ENCODE measurements around the gene ARPC1B.
"Not testable (repeated sequence)": the region's sequence is repeated elsewhere in the genome, so short reads cannot be mapped to it uniquely, and the experiment has no call there.

ARPC1B gene

DNA sequence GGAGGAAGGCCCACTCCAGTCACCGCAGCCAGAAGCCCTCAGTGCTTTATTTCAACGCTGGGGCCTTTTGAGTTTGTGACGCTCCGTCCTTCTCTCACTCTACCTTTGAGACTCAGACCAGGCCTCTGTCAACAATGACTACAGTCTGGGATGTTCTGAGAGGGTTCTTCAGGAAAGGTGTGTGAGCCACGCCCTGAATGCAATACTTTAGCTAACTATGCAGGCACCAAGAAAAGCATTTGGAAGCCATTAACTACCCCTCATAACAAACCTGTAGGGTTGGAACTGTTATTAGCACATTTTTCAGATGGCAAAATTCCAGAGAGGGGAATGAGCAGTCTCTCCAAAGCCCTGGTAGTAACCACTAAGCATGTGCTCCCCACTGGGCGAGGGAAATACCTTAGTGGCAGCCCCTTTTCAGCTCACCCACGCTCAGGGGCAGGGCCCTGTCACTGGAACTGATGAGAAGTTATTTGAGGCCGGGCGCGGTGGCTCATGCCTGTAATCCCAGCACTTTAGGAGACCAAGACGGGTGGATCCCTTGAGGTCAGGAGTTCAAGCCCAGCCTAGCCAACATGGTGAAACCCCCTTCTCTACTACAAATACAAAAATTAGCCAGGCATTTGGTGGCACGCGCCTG lies 5.7 kb upstream of the ARPC1B start:
- no peak for DNase-seq (ENCODE audit: low read depth in 2 of 2)

DNA sequence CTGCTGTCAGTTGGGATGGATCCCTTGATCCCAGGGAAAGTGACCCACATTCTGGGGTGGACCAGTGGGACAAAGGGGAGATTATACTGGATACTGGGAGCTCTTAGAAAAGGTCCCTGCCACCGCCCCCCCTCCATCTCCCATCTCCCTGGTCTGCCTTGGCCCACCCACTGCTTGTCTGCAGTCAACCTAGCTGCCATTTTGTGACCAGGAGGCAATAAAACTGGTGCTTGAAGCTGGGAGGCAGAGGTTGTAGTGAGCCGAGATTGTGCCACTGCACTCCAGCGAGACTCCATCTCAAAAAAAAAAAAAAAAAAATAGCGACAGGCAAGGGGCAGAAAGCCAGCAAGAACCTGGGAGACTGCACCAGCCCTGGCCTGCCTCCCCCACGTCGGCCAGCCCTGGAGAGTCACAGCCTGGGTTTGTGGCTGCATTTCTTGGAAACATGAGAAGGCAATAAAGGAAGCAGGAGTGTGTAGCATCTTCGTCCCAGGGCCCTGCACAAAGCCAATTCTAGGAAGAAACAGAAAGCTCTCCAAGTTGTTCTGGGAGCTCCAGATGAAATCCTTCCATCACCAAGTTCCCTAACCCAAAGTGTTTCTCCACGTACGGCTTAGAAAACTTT lies 4.7 kb upstream of the ARPC1B start:
- DNase-seq (ENCODE audit: low read depth in 2 of 2): no peak

DNA sequence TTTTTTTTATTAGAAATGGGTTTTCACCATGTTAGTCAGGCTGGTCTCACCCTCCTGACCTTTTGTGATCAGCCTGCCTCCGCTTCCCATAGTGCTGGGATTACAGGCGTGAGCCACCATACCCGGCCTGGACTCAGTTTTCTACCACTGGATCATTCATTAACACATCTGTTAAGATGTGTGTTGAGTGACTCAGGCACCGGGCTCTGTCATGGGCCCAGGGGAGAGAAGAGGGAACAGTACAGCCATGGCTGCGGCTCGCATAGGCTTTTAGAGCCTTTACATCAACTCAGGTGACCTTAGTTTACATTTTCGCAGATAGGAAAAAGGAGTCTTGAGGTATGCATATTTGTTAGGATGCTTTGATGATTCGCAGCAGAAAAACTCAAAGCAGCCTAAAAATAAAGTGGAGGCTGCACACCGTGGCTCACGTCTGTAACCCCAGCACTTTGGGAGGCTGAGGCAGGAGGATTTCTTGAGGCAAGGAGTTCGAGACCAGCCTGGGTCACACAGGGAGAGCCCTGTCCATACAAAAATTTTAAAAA lies 3.1 kb upstream of the ARPC1B start:
- DNase-seq (ENCODE audit: low read depth in 2 of 2): no peak

DNA sequence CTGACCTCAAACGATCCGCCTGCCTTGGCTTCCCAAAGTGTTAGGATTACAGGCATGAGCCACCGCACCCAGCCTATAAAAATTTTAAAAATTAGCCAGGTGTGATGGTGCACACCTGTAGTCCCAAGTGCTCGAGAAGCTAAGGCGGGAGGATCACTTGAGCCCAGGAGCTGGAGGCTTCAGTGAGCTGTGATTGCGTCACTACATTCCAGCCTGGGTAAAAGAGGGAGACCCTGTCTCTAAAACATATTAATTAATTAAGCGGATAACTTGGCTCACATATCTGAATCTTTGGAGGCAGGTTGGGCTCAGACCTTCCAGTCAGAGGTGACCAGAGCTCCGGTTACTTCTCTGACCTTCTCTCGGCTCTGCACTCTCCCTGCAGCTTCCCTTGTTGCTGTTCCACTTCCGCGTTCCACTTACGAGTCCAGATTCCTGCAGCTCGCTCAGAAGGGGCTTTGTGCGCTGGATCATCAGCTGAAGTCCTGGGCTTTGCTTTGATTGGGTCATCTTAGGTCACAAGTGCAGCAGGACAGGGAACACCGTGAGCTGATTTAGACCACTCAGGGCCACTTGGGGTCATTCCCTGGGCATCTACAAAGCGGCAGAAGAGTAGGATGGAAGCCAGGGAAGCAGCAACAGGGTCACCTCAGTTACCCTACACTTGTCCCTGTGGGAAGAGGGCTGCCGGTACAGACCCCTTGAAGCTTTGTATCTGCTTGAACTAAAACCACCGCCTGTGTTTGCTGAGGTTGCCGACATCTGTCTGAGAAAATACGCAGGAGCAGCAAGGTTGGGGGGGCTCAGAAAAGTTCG lies 2.0 kb upstream of the ARPC1B start:
- DNase-seq (ENCODE audit: low read depth in 2 of 2): no peak

DNA sequence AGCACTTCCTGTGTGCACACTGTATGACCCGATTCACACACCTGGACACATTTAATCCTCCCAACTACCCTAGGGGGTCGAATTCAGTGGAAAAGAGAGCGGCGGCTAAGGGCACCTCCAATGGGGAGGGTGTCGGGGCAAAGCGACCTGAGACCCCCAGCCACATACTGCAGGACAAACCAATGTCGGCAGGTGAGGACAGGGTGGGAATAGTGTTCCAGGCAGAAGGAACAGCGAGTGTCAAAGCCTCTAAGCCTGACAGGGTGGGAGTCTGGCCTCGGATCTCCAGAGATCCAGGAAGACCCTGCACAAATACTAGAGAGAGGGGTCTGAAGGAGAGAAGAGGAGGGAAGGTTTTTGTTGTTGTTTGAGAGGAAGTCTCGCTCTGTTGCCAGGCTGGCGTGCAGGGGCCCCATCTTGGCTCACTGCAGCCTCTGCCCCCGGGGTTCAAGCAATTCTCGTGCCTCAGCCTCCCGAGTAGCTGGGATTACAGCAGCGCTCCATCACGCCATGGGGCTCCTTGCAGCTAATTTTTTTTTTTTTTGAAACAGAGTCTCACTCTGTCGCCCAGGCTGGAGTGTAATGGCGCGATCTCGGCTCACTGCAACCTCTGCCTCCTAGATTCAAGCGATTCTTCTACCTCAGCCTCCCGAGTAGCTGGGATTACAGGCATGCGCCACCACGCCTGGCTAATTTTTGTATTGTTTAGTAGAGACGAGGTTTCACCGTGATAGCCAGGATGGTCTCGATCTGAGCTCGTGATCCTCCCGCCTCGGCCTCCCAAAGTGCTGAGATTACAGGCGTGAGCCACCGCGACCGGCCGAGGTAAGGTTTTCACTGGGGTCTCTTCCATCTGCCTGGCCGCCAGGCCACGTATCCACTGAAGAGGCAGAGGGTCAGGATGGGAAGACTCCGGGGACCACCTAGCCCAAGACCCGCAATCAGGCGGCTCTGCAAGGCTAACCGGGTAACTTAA lies 1.2 kb upstream of the ARPC1B start:
- no peak for DNase-seq (ENCODE audit: low read depth in 2 of 2)

DNA sequence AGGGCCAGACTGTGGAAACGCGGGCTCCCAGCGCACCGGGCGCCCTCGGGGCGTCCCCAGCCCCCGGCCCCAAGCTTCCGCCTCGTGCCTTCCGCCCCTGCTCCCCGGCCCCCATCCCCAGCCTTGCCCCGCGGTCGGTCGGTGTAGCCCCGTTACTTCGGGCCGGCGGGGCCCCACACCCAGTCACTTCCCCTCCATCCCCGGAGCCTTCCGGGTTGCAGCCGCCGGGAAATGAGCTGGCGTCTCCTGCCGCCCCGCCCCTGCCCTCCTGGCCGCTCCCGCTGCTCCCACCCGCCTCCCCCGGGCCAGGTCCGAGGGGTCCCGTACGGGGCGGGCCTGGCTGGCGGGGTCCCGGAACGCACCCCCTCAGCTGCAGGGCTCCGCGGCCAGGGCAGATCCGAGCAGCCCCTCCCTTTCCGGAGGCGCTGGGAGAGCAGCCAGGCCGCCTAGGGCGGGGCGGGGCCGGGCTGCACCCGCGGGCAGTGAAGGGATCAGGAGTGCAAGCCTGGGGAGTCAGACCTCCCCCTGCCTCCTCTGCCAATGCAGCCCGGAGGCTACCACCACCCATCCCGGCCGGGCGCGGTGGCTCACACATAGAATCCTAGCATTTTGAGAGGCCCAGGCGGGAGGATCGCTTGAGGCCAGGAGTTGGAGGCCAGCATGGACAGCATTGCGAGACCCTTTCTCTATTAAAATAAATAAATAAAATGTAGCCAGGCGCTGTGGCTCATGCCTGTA lies 709 bp downstream of the ARPC1B start:
- no peak for DNase-seq (ENCODE audit: low read depth in 2 of 2)

DNA sequence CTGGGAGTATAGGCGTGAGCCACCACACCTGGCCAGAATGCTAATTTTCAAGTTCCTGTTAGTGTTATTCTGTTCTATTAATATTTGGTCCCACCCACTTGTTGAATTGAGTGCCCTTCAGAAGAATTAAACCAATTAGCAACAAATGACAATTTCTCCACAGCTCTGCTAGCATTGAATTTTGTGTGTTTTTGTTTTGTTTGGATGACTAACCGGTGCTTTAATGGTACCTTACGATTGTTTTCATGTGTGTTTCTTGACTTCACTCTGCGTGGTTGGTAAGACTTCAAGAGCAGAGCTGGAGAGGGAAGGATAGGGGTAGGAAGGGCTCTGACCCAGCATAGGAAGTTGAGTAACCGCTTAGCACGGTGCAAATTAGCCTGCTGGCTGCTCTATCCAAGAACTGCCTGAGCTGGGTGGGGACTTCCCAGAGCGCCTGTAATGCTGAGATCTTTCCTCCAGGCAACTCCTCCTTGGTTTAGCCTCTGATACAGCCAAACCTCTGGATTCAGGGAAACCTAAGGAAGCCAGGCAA lies 4.6 kb downstream of the ARPC1B start:
- no peak for DNase-seq (ENCODE audit: low read depth in 2 of 2)

DNA sequence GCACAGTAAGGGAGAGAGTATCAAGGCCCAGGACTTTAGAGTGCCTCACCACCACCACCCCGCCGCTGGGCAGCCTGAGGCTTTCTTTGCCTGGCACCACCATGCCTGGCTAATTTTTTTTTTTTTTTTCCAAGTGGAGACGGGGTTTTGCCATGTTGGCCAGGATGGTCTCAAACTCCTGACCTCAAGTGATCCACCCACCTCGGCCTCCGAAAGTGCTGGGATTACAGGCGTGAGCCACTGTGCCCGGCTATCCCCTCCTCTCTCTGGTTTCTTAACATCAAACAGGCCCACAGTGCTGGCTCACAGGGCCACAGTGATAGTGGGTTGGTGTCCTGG lies 5.1 kb downstream of the ARPC1B start:
- DNase-seq (ENCODE audit: low read depth in 2 of 2): not testable (repeated sequence)

DNA sequence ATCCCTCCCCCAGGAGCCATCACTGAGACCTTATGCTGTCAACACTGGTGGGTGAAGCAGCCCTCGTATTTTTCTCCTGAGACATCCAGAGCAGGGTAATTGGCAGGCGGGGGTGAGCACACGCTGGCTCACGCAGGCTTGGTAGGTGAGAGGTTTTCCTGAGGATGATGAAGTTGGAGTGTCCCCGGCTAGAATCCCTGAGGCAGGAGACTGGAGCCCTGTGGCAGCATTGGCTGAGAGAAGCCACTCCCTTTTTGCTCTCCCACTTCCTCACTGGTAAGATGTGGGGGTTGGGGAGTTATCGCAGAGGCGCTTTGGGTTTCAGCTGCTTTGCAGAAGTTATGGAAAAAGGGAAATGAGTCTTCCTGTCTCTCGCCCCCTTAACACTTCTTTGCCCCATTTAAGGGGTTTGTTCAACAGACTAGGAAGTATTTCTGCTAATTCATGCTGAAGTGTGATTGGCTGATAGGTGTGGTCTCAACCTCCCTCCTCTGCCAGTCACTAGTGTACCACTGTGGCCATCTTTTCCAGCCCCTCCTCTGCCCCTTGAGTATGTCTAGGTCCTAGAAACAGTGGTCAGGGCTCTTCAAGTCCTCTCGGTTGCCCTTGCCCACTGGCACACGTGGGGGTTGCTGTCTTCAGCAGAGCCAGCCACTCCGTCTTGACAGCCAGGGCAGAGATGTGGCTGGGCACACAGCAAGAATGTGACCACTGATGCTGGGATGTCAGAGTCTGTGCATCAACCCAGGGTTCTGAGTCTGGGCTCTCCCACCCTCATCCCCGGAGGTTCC lies 5.7 kb downstream of the ARPC1B start:
- no peak for DNase-seq (ENCODE audit: low read depth in 2 of 2)

DNA sequence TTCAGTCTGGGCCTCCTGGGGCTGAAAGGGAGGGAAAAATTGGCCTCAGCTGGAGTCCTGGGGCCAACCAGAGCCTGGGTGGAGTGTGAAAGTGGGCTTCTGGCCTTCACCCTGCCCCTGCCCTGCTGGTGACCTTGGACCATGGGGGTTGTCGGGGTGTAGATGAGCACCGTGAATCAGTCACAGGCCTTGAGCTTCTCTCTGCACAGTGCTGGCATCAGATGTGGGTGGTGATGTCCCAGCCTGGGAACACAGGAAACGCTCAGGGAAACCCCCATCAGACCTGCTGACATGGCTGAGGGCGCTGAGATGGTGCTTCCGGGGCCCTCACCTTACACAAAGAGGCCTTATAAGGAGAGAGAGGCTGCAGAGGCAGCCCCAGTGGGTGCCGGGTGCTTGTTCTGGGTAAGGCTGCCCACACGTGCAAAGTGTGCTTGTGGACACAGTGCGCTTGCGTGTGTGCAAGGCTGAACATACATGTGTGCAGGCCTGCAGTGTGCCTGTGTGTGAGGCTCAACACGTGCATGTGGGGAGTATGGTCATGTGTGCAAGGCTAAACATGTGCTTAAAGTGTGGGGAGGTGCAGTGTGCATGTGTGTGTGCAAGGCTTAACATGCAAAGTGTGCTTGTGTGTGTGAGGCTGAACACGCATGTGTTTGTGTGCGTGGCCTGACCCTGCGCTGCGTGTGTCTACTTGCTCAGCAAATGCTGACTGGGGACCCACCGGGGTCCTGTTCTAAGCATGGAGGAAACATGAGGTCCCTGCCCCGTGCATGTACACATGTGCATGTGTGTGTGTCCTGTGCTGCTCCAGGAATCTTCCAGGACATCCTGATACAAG lies 6.5 kb downstream of the ARPC1B start:
- peak; percentile 80 to 88 for DNase-seq (ENCODE audit: low read depth in 2 of 2)

DNA sequence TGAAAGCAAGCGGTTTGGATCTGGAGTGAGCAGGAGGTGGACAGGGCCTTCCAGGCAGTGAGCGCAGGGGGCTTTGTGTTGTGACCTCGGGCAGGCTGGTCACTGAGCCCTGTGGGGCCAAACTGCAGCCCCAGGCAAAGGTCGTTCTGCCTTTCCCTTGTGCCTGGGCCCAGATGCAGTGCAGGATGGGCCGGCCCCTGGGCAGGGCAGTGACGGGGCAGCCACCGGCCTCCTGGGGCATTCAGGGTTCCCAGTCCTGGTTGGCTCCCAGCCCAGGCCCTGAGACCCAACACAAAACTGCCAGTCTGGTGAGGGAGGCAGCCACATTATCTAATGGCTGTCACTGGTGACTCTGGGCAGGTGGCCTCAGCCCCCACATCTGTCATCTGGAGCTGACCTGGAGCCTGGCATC lies 7.1 kb downstream of the ARPC1B start:
- no peak for DNase-seq (ENCODE audit: low read depth in 2 of 2)

DNA sequence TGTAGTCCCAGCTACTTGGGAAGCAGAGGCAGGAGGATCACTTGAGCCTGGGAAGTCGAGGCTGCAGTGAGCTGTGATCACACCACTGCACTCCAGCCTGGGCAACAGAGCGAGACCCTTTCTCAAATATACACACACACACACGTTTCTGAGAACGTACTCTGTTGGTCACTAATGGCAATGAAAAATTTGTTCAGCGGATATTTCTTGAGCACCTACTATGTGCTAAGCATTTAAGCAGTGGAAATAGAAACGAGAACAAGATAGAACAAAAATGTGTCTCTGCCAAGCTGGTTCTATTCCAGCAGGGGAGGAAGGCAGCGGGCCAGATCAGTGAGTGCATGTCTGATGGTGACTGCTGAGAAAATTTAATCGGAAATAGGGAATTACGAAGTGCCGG lies 8.7 kb downstream of the ARPC1B start:
- no peak for DNase-seq (ENCODE audit: low read depth in 2 of 2)

DNA sequence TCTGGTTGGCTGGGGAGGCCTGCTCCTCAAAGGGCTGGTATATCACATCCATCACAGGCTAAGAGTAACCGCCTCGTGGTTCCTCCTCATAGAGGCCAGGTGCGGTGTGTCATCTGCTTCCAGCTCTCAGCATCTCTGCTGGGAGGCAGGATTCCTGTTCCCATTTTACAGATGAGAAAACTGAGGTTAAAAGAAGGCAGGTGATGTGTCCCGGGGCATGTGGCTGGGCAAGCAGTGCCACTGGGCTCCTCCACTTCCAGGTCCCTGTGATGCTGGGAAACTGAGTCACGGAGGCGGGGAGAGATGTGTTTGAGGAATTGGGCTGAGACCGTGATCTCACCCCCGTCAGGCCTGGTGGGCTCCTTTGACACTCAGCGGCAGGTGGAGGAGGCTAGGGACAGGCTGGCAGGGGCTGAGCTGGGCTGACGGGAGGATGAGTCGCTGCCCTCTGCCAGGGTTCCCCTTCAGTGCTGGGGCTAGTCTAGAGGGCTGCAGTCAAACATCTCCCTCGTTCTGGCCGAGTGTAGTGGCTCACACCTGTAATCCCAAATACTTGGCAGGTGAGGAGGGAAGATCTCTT lies 9.4 kb downstream of the ARPC1B start:
- DNase-seq (ENCODE audit: low read depth in 2 of 2): no peak

DNA sequence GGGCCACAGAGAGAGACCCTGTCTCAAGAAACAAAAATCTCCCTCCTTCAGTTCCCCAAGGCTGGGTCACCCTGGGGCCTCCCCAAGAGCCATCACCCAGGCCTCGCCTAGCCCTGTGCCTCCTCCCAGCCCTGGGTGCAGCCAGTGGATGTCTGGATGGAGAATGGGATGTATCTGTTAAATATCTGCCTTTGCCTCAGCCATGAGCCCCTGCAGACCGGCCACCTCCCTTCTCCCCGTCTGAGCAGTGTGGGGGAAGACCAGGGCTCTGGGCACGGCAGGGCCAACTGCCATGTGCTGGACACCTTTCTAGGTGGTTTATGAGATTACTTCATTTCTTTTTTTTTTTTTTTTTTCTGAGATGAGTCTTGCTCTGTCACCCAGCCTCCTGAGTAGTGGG lies 10.0 kb downstream of the ARPC1B start:
- no peak for DNase-seq (ENCODE audit: low read depth in 2 of 2)

DNA sequence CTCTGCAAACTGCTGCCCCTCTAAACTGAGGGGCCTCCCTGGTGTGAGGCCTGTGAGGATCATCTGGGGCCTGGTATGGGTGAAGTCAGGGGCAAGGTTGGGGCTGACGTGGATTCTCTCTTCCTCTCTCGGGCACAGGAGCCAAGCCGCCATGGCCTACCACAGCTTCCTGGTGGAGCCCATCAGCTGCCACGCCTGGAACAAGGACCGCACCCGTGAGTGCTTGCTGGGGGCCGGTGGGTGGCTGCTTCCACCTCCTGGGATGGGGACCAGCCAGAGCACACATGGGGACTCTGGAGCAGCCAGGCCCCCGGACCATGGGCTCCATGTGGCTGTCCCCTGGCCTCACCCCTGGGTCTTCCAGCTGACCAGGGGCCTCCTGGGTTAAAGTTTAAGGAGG lies 11.0 kb downstream of the ARPC1B start:
- DNase-seq (ENCODE audit: low read depth in 2 of 2): no peak

DNA sequence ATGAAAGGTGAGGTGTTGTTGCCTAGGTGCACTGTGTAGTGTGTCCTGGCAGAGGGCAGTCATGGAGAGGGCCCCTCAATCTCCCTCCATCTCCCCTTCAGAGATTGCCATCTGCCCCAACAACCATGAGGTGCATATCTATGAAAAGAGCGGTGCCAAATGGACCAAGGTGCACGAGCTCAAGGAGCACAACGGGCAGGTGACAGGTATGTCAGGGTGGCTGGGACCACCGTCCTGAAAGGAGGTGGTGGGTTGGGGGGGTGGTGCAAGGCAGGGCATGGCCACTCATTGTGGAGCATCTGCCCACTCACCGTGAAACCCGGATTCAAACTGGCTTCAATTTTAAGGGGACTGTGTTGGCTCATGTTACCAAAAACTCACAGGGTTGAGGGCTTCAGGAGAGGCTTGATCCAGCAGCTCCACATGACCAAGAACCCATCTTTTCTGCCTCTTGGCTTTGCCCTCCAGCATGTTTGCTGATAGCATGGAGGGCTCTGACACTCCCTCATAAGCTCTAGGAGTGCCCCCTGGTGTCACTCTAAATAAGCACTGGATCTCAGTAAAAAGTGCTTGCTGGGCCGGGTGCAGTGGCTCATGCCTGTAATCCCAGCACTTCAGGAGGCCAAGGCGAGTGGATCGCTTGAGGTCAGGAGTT lies 12.2 kb downstream of the ARPC1B start:
- no peak for DNase-seq (ENCODE audit: low read depth in 2 of 2)

DNA sequence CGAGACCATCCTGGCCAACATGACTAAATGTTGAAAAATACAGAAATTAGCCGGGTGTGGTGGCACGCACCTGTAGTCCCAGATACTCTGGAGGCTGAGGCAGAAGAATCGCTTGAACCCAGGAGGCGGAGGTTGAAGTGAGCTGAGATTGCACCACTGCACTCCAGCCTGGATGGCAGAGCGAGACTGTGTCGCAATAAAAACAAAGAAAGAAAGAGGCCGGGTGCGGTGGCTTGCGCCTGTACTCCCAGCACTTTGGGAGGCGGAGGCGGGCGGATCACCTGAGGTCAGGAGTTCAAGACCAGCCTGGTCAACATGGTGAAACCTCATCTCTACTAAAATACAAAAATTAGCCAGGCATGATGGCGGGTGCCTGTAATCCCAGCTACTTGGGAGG lies 12.7 kb downstream of the ARPC1B start:
- DNase-seq (ENCODE audit: low read depth in 2 of 2): not testable (repeated sequence)

DNA sequence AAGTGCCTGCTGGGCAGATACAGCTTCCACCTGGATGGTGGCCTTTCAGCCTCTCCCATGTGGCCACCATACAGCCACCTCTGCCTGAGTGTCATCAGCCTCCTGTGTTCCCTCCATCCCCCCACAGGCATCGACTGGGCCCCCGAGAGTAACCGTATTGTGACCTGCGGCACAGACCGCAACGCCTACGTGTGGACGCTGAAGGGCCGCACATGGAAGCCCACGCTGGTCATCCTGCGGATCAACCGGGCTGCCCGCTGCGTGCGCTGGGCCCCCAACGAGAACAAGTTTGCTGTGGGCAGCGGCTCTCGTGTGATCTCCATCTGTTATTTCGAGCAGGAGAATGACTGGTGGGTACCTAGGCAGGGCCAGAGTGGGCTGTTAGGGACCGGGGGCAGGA lies 13.4 kb downstream of the ARPC1B start:
- no peak for DNase-seq (ENCODE audit: low read depth in 2 of 2)

Data from activated CD8-positive, alpha-beta memory T cell treated with anti-CD3 and anti-CD28 coated beads for 4 hours (primary cell).